HG03039 (cell line): ENCODE results near the gene SLC6A7.

Experiments
- ATAC-seq: cut with Tn5 transposase; IDR thresholded peaks from one replicate; pipeline ENCODE4 v1.9.1; 2021; ENCODE audit warnings: mild to moderate bottlenecking, moderate library complexity; ENCODE audit not compliant: unreplicated experiment

SLC6A7 gene

DNA sequence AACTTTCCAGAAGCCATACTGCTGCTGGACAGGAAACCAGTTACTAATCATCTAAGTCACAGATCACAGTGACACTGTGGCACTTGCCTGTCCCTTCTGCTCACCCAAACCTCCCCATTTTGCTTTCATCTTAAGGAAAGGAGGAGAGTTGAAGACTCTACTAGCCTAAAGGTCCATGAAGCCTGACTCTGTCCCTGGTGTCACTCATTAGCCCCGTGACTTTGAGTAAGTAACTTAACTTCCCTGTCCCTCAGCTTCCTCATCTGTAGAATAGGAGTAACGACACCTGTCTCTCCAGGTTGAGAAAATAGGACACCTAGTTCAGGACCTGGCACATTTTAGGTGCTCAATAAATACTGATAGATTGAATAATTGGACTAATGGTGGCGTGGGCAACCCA lies 536 bp upstream of the SLC6A7 start:
- ATAC-seq = no peak

DNA sequence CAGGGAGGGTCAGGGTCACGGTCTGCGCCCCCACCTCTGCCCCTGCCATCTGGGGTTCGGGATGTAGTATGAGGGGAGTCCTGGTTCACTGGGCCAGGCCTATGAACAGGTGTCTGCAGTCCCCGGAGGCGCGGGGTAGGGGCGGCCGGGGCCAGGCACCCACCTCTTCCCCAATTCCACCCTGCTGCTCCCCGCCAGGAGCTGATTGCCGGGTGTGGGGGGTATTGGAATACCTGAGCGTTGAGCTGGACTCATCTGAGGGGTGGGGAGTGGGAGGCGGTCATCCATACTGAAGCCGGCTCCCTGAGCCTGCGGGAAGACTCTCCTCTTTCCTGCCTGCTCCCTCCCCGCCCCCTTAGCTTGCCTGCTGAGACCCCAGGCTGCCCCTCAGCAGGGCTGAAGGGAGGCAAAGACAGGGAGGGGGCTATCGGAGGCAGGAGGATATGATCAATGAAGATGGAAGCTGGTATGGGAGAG lies 679 bp downstream of the SLC6A7 start:
- ATAC-seq = no peak

DNA sequence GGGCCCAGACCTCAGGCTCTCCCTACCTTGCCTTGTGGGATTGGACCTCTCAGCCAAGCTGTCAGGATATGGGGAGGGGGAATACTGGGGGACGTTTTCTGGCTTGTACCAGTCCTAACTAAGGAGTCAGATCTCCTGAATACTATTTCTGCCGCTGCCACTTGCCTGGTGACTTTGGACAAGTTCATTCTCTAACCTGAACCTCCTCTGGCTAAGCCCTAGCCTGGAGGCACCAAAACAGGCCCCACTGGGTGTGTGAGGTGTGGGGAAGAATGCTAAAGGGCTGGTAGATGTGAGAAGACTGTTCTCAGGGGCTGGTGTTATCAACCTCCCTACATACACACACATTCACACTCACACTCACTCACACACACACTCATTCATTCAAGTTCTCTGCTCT lies 1.1 kb downstream of the SLC6A7 start:
- ATAC-seq = no peak

DNA sequence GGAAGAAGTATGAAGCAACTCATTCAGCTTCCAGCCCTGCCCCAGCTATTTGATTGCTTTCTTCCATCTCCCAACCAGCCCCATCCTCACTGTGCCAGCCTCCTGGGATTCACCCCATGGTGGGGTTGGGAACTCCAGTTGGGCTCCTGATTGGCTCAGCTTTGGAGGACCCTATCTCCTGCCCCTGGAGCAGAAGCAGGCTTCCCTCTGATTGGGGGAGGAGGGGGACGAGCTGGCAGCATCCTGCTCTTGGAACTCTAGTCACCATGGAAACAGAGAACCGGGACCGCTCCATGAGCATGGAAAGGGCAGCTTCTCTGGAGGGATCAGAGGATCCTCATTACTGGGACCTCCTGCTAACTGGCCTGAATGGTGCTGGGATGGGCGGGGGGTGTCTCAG lies 2.6 kb downstream of the SLC6A7 start:
- no peak for ATAC-seq

DNA sequence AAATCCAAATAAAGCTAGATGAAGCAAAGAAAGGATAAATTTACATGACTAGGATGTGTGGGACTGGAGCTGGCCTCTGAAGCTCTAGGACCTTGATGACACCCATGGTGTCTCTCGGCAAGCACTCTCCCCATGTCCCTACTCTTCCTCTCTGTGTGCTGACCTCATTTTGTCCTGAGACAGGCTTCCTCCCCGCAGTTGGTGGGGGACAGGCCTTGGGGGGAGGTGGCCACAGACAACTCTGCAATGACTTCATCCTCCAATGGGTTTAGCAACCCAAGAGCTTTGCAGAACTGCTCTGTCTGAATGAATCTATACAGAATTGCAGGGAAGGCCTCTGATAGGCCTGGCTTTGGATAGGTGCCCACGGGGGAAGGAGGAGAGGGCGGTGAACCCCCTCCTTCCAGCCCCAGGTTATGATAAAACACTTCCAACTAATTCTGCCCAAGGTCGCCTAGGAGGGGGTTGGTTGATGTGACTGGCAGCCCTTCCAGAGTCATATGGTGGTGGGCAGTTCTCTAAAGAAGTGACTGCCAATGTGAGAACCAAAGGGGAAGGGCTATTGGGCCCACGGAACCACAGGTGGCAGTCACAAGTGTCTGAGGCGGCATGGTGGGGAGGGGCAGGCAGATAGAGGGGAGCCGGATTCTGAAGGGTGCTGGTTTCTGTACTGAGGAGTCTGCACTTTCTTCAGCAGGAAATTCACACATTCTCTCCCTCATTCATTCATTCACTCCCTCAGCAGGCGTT lies 6.0 kb downstream of the SLC6A7 start:
- ATAC-seq = no peak

DNA sequence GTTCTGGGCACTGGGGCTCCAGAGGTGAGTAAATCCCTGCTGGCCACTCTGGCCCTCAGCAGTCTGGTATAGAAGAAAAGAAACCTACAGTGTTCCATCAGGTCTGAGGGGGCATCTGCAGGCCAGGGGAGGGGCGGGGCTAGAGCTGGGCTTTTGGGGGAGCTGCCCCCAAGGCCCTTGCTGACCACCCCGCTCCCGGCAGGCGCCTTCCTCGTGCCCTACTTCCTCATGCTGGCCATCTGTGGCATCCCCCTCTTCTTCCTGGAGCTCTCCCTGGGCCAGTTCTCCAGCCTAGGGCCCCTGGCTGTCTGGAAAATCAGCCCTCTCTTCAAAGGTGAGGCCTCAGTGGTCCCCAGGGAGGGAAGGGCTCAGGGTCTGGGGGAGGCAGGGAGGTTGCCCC lies 6.7 kb downstream of the SLC6A7 start:
- no peak for ATAC-seq

DNA sequence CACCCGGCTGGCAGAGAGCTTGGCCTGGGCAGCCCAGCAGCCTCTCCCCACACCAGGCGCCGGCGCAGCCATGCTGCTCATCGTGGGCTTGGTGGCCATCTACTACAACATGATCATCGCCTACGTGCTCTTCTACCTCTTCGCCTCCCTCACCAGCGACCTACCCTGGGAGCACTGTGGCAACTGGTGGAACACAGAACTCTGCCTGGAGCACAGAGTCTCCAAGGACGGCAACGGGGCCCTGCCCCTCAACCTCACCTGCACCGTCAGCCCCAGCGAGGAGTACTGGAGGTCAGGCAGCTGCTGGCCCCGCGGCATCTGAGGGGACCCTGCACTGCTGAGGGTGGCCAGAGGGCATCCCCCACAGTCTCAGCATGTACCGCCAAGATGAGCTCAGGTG lies 7.1 kb downstream of the SLC6A7 start:
- no peak for ATAC-seq

DNA sequence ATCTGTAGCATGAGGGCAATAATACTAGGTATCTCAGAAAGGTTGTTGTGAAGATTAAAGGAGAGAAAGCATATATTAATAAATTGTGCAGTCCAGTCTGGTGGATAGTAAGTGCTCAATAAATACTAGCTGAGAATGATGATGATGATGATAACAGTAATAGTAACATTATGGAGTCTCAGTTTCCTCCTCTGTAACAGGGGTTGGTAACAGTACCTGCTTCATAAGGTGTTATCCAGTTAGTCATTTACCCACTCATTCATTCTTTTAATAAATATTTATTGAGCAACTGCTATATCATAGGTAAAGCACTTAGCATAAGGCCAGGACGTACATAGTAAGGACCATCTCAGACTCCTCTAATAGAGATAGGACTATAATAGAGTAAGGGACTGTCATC lies 7.6 kb downstream of the SLC6A7 start:
- no peak for ATAC-seq

DNA sequence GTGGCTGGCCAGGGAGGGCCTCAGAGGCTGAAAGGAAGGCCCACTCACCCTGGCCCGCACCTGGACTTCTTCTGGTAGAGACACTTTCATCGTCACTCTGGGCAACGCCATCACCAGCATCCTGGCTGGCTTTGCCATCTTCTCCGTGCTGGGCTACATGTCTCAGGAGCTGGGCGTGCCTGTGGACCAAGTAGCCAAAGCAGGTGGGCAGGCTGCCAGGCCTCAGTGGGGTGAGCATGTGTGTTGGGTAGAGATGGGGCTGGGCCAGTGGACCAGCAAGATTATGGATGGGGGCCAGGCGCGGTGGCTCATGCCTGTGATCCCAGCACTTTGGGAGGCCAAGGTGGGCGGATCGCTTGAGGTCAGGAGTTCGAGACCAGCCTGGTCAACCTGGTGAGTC lies 12.6 kb downstream of the SLC6A7 start:
- ATAC-seq = no peak

DNA sequence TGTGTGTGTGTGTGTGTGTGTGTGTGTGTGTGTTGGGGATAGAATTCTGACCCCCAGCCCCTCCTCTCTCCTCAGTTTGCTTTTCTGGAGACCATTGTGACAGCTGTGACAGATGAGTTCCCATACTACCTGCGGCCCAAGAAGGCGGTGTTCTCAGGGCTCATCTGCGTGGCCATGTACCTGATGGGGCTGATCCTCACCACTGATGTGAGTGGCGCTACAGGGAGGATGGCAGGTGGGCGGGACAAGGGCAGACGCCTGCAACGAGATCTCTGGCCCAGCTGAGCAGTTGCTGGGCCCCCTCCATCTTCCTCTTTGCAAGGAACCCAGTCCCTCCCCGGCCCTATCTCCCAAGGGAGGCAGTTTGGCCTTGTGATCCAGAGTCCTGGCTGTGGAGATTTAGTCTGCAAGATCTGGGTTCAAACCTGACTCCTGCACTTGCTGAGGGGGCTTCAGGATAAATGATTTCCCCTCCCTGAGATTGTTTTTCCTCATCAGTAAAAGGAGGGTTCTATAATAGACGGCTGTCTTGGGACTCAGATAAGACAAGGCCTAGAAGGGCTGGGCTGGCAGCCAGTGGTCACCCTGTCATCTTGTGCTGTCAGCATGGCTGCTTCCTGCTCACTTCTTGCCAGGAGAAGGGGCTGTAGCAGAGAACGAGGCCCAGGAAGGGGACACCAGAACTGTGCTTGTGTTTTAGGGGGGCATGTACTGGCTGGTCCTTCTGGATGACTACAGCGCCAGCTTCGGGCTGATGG lies 14.1 kb downstream of the SLC6A7 start:
- ATAC-seq = no peak

DNA sequence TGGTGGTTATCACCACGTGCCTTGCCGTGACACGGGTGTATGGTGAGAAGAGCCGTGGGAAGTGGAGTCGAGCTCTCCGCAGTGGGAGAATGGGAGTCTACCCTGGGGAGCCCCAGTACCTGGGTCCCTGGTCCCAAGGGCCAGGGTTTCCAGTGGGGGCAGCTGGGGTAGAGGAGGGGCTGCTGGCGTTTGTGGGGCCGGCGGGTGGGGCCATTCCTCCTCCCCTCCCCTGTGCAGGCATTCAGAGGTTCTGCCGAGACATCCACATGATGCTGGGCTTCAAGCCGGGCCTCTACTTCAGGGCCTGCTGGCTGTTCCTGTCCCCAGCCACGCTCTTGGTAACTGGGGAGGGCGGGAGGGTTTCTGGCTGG lies 14.7 kb downstream of the SLC6A7 start:
- ATAC-seq = no peak

DNA sequence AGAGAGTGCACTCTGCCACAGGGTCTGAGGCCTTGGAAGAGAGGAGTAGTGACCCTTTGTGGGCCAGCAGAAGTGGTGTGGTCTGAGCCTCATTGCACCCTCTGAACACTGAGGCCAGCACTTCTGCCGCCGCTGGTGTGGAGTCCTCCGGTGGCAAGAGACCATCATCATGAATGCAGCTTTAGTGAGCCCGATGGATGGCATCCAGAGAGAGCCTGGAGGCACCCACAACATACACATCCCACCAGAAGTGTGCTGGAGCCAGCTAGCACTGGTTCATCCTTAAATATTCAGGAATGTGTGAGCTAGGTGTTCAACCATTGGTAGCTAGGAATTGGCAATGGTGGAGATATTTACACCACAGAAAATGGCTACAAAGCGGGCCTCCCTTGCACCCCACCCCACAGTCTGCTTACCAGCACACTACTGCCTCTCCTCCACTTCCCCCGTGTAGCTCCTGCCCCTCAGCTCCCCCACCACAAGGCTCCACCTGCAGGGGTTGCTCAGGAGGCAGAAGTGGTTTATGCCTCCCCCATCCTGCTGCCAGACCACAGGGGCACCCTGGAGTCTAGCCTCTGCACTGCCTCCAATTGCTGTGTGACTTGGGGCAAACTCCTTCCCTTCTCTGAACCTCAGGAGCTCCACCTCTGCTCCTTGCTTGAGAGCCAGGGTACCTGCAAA lies 16.4 kb downstream of the SLC6A7 start:
- ATAC-seq = no peak

DNA sequence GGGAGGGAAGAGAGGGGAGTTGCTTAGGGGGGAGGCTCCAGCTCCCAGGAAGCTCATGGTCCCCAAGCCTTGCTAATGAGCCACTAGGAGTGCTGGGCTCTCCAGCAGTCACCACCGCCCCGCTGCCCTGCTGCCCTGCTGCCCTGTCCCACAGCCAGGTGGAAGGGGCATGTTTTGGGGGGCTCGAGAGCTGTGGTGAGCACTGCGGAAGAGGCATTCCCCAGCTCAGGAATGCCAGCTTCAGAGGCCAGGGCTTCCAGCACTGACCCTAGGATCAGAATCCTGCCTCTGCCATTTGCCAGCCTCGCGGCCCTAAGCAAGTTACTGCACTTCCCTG lies 16.9 kb downstream of the SLC6A7 start:
- ATAC-seq = no peak

DNA sequence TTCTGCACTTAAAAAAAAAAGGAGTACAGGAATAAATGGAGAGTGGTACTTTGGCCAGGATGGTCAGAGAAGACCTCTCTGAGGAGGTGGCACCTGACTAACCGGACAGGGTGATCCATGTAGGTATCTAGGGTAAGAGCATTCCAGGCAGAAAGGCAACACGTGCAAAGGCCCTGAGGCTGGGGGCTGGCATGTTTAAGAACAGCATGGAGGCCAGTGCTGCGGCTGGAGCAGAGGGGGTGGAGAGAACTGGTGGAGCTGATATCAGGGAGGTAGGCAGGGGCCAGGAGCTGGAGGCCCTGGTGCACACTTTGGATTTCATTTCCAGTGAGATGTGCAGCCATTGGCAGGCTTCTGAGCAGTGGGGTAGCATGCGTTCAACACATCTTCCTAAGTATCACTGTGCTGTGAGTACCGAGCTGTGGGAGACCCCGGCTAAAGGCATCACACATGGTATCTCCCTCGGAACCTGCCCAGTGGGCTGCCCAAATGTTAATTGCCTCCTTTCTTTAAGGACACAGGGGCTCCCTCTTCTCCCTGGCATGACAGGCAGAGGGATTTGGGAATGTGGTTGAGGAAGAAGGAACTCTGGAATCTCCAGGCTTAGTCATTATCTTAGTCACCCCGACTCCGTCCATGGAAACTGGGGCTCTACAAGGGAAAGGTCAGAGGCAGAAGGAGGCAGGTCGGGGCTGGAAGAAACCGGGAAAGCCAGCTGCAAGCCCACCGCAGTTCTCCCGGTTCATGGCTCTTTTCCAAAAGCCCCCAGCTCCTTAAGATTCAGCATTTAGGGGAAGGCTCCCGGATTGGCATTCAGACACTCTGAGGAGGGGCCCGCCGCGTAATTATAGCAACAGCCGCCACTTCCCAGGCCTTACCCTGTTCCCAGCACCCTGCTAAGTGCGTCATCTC lies 18.6 kb downstream of the SLC6A7 start:
- no peak for ATAC-seq

DNA sequence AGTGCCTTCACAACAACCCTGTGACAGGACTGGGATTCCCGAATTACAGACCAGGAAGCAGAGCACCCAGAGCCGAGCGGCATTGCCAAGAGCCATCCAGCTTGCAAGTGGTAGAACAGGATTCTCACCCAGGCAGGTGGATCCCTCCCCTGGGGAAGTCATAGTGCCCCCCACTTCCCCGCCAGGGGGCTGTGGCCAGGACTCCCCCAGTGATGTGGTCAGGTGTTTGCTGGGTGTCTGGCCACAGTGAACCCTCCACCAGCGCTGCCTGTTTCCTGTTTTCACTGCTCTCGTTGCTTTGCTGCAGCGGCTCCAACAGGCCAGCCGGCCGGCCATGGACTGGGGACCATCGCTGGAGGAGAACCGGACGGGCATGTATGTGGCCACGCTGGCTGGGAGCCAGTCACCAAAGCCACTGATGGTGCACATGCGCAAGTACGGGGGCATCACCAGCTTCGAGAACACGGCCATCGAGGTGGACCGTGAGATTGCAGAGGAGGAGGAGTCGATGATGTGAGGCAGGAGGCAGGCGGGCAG lies 19.3 kb downstream of the SLC6A7 start:
- ATAC-seq = no peak

DNA sequence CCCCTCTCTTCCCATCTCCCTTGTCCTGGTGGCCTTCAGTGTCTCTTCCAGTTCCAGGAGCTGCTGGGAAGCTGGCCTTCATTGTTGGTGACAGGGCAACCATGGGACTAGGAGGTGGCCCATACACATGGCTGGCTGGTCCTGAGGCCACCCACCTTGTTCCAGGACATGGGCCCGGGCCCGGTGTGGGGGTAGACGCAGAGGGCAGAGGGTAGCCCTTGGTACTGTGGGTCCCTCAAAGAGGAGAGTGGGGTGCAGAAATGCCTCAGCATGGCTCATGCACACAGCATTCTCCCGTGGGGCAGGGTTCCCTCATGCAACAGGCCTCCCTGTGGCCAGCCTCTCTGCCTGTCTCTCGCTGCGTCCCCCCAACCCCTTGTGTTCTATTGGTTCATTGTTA lies 20.8 kb downstream of the SLC6A7 start:
- no peak for ATAC-seq

DNA sequence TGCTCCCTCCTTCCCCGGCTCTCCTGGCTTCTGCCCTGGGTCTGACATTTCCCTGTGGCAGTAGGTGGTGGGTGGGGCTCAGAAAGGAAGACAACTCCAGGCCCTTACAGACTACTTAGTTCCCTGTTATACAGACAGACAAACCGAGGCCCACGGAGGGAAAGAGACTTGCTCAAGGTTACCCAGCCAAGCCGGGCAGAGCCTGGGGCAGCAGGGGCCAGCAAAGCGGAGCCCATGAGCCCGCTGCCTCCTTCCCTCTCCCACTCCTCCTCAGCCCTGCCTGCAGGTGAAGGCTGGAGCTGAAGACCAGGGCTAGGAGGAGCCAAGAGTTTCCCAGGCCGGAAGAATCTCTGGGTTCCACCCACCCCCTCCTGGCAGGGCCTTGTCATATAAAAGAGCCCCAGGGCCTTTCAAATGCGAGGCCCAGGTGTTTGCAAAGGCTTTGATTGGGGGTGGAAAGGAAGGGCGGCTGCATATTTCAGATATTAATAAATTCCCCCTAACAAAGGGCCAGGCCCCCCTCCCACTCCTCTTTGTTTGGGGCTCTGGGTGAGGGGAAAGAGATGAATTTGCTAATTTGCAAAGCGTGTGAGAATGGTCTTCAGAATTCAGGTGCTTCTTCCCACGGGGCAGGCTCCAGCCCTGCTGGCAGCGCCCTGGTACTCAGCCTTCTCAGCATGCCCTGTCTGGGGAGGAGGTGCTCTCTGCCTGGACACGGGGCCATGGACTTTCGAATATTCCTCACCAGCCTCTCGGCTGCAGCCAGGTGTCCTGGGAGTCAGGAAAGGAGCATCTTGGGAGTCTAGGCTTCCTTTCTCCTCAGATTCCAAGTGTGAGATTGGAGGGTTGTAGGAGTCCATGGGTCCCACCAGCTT lies 21.5 kb downstream of the SLC6A7 start:
- ATAC-seq = no peak

DNA sequence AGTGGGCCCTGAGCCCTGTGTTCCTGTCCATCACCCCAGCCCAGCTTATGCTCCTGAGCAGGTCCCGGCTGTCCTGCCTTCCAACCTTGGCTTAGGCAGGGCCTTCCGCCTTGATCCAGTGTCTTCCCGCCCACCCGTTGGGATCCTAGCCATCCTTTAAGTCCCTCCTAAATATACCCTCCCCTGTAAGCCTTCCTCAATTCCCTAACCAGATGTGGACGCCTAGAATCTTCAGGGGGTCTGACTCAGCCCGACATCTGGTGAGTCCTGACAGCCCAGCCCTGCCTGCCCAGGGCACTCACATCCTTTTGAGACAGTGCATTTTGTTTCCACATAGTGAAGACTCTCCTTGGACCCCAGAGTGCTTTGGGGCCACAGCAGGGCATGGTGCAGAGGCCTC lies 23.7 kb downstream of the SLC6A7 start:
- ATAC-seq = no peak

DNA sequence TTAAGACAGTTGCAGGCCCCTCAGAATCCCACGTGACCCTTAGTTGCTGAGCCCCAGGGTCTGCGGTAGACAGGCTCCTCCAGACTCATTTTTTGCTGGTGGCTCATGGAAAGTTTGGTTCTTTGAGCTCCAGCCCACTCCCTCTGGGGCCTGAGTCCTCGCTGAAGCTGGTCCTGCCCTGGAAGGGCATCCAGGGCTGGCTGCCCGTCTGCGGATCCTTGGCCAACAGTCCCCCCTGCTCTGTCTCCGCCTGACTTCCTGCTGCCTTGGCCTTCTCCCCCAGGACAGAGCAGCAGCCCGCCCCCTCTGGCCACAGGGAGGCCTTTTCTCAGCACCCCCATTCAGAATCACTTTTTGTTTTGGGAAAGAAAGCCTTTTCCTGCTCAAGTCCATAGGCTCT lies 24.4 kb downstream of the SLC6A7 start:
- no peak for ATAC-seq
